ENCODE data around the gene DDX5. TPM values are rescaled to one million over a fixed set of nuclear protein-coding genes. Genes with fewer than 3 reads are reported as not detected.

DDX5 gene
- total and polyA plus RNA-seq, 2 donors (not counting 3 experiments of a cell fraction or from before 2014, with no cell fraction given): 1,027 to 2,040 TPM

GRCh38 chr17:64534187-64534586, 28.1 kb upstream of the DDX5 start:
- TF ChIP-seq MYC (IDR thresholded peaks at IDR 0.05; ENCODE audit: low read depth, low read length) (no peak), GATA2 (IDR thresholded peaks at IDR 0.05; ENCODE audit: insufficient read depth, insufficient read length, low read depth, low read length) (peak; percentile 58), MAX (IDR thresholded peaks at IDR 0.05; ENCODE audit: insufficient read depth, insufficient read length) (no peak), CTCF (IDR thresholded peaks at IDR 0.05; ENCODE audit: extremely low read depth in 1 of 2, insufficient read depth in 1 of 2, low read depth in 1 of 2, low read length in 2 of 2) (peak in 1 of 2 donors; percentile 23), FOS (IDR thresholded peaks at IDR 0.05; ENCODE audit: borderline replicate concordance, insufficient read depth, low read length) (no peak), POLR2AphosphoS5 (IDR thresholded peaks at IDR 0.05; ENCODE audit: insufficient read depth, low read depth, low read length) (no peak), POLR2A (IDR thresholded peaks at IDR 0.05; ENCODE audit: low read depth, low read length) (peak; percentile 47), JUN (IDR thresholded peaks at IDR 0.05; ENCODE audit: borderline replicate concordance, insufficient read depth, insufficient read length, low read depth) (no peak)
- H2AFZ ChIP-seq (ENCODE audit: low read depth, low read length): no peak overlapping the region
- no TSS peak for BruUV-seq (replicated peaks)
- no peaks in the 10 kb centered on the region for H4K20me1 ChIP-seq (replicated peaks; ENCODE audit: control insufficient read depth, extremely low read depth, insufficient read depth, low read length)
- POLR2A ChIA-PET: interaction anchor here (0.6 kb wide), 2 partner anchors 12 to 76 kb away, joined by 3 to 4 read pairs; no protein-coding TSS in a partner anchor
- peak; percentile 47 for FAIRE-seq
- no peaks in the 10 kb centered on the region for H3K9me1 ChIP-seq (replicated peaks; ENCODE audit: control insufficient read depth, extremely low read depth, insufficient read depth, low read length)
- no peaks in the 10 kb centered on the region for H3K27me3 ChIP-seq (ENCODE audit: control insufficient read depth in 2 of 2, insufficient read depth in 2 of 2, low read length in 2 of 2)
- no peak overlapping the region for H3K9ac ChIP-seq (replicated peaks; ENCODE audit: extremely low read depth, insufficient read depth, low read length)
- dilution Hi-C loops (cut with MboI; ENCODE audit: extremely low pct_ligation_motif_present, low sequenced_read_pairs) (no loop called here), intact Hi-C loops (cut with micrococcal nuclease) (no loop called here)
- CTCF ChIA-PET: interaction anchor here (0.9 to 1.9 kb wide), 5 partner anchors 20 to 201 kb away, joined by 3 to 12 read pairs (median 3); no protein-coding TSS in a partner anchor
- H3K27ac ChIP-seq (ENCODE audit: insufficient read depth, low read depth, low read length): no peak overlapping the region
- no peak overlapping the region for H3K4me3 ChIP-seq (replicated peaks in 1 of 3; ENCODE audit: insufficient read depth in 1 of 3, low read depth in 1 of 3, low read length in 3 of 3)
- H3K36me3 ChIP-seq (ENCODE audit: control insufficient read depth in 2 of 2, extremely low read depth in 1 of 2, insufficient read depth in 2 of 2, low read length in 2 of 2): peaks cover 34 to 37% of the 10 kb centered on the region in 2 experiments
- H3K4me2 ChIP-seq (ENCODE audit: insufficient read depth, low read length): no peak overlapping the region
- no peaks in the 10 kb centered on the region for H3K9me3 ChIP-seq (replicated peaks; ENCODE audit: control insufficient read depth, insufficient read depth, low read length)
- H3K4me1 ChIP-seq (ENCODE audit: control insufficient read depth, extremely low read depth, insufficient read depth, low read length): no peaks in the 10 kb centered on the region
- H3K79me2 ChIP-seq (ENCODE audit: control insufficient read depth, insufficient read depth, low read length): no peaks in the 10 kb centered on the region
- DNase-seq (ENCODE audit: low read depth, low spot score): peak; percentile 44

Measured in endothelial cell of umbilical vein (primary cell).